ENCODE measurements around the gene MYH14. TPM values are rescaled to one million over a fixed set of nuclear protein-coding genes. Genes with fewer than 3 reads are reported as not detected.

The MYH14 gene
- polyA plus RNA-seq, 1 donor (not counting 4 experiments of a cell fraction or from before 2014, with no cell fraction given), result 0.20 TPM

- TF ChIP-seq CTCF (optimal IDR thresholded peaks at IDR 0.05 in 1 of 3, IDR thresholded peaks at IDR 0.05 in 1 of 3, conservative IDR thresholded peaks at IDR 0.05 in 1 of 3; ENCODE audit: extremely low read depth in 1 of 3, insufficient read depth in 2 of 3, low read length in 3 of 3) (no peak), EZH2 (IDR thresholded peaks at IDR 0.05; ENCODE audit: low read length) (no peak)
- Histone ChIP-seq H3K4me3 (ENCODE audit: control insufficient read depth in 2 of 3, extremely low read depth in 1 of 3, insufficient read depth in 2 of 3, low read depth in 1 of 3, low read length in 3 of 3) (no peak overlapping the region), H3K36me3 (ENCODE audit: control insufficient read depth in 2 of 2, extremely low read depth in 1 of 2, insufficient read depth in 2 of 2, low read length in 2 of 2) (no peaks in the 10 kb centered on the region), H3K4me2 (ENCODE audit: control insufficient read depth, extremely low read depth, insufficient read depth, low read depth, low read length) (no peak overlapping the region), H3K9ac (ENCODE audit: control insufficient read depth, extremely low read depth, insufficient read depth, low read length) (no peak overlapping the region), H3K9me1 (ENCODE audit: control insufficient read depth, extremely low read depth, insufficient read depth, low read length) (no peaks in the 10 kb centered on the region), H2AFZ (ENCODE audit: control insufficient read depth, low read length) (no peak overlapping the region), H3K9me3 (ENCODE audit: control insufficient read depth, low read depth, low read length) (peaks cover 4% of the 10 kb centered on the region), H3K27ac (ENCODE audit: control insufficient read depth, insufficient read depth, low read length) (no peak overlapping the region), H3K79me2 (ENCODE audit: control insufficient read depth, insufficient read depth, low read length) (no peaks in the 10 kb centered on the region), H3K4me1 (ENCODE audit: control insufficient read depth, extremely low read depth, insufficient read depth, low read length) (no peaks in the 10 kb centered on the region), H4K20me1 (ENCODE audit: control insufficient read depth, extremely low read depth, insufficient read depth, low read length) (no peaks in the 10 kb centered on the region), H3K27me3 (ENCODE audit: control insufficient read depth, extremely low read depth, insufficient read depth, low read length) (no peaks in the 10 kb centered on the region)
- DNase-seq (ENCODE audit: low read depth, low spot score) (no peak), FAIRE-seq (no peak)
- dilution Hi-C loops (cut with MboI; ENCODE audit: extremely low pct_ligation_motif_present, low sequenced_read_pairs), result no loop called here
These were observed 36.1 kb upstream of the MYH14 start for GRCh38 chr19:50167314-50167721.

DNA sequence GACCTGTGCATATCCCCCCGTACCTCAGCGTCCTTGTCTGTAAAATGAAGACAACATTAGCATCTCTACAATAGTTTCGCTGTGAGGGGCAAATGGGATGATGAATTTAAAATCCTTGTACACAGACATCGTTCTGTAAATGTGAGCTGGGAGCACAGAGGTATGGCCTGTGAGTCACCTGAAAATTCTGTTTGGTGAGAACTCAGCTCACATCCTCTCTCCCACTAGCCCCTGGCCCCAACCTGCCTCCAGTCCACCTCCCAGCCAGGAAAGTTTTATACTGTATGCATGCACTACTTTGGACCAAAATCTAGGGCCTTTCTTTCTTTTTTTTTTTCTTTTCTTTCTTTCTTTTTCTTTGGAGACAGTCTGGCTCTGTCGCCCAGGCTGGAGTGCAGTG is 31.7 kb upstream of the MYH14 start:
- no peak for DNase-seq (ENCODE audit: low read depth, low spot score)
- Histone ChIP-seq H2AFZ (ENCODE audit: control insufficient read depth, low read length) (no peak overlapping the region), H3K36me3 (ENCODE audit: control insufficient read depth in 2 of 2, extremely low read depth in 1 of 2, insufficient read depth in 2 of 2, low read length in 2 of 2) (no peaks in the 10 kb centered on the region), H3K9me1 (ENCODE audit: control insufficient read depth, extremely low read depth, insufficient read depth, low read length) (no peaks in the 10 kb centered on the region), H3K4me3 (ENCODE audit: control insufficient read depth in 2 of 3, extremely low read depth in 1 of 3, insufficient read depth in 2 of 3, low read depth in 1 of 3, low read length in 3 of 3) (no peak overlapping the region), H3K27ac (ENCODE audit: control insufficient read depth, insufficient read depth, low read length) (no peak overlapping the region), H3K4me1 (ENCODE audit: control insufficient read depth, extremely low read depth, insufficient read depth, low read length) (no peaks in the 10 kb centered on the region), H4K20me1 (ENCODE audit: control insufficient read depth, extremely low read depth, insufficient read depth, low read length) (no peaks in the 10 kb centered on the region), H3K4me2 (ENCODE audit: control insufficient read depth, extremely low read depth, insufficient read depth, low read depth, low read length) (no peak overlapping the region), H3K79me2 (ENCODE audit: control insufficient read depth, insufficient read depth, low read length) (no peaks in the 10 kb centered on the region), H3K27me3 (ENCODE audit: control insufficient read depth, extremely low read depth, insufficient read depth, low read length) (no peaks in the 10 kb centered on the region), H3K9me3 (ENCODE audit: control insufficient read depth, low read depth, low read length) (peaks cover 4% of the 10 kb centered on the region), H3K9ac (ENCODE audit: control insufficient read depth, extremely low read depth, insufficient read depth, low read length) (no peak overlapping the region)
- FAIRE-seq, result no peak
- dilution Hi-C loops (cut with MboI; ENCODE audit: extremely low pct_ligation_motif_present, low sequenced_read_pairs), result no loop called here
- TF ChIP-seq CTCF (optimal IDR thresholded peaks at IDR 0.05 in 1 of 3, IDR thresholded peaks at IDR 0.05 in 1 of 3, conservative IDR thresholded peaks at IDR 0.05 in 1 of 3; ENCODE audit: extremely low read depth in 1 of 3, insufficient read depth in 2 of 3, low read length in 3 of 3), result no peak
- TF ChIP-seq EZH2 (IDR thresholded peaks at IDR 0.05; ENCODE audit: low read length), result no peak
